ENCODE results near the gene AUNIP. TPM values are rescaled to one million over a fixed set of nuclear protein-coding genes. Genes with fewer than 3 reads are reported as not detected.

AUNIP gene
- 14.9 TPM for polyA plus RNA-seq (2013, experiment 1 of 4)
- 15.2 TPM for polyA plus RNA-seq (2013, experiment 2 of 4)
- polyA plus RNA-seq (2013, experiment 3 of 4), result 13.6 TPM
- 11.6 TPM for polyA plus RNA-seq (2013, experiment 4 of 4)

- no peak within 1 kb of the TSS for H3K27ac ChIP-seq (ENCODE audit: insufficient read depth, low read depth, low read length, poor library complexity, severe bottlenecking)
- WGBS, 2 experiments, result 1% methylated on average over 77 of the region's 77 CpGs
- H3K4me3 ChIP-seq (ENCODE audit: insufficient read depth, low read depth, low read length), result peak within 1 kb of the TSS; percentile 61
- H3K36me3 ChIP-seq (ENCODE audit: control insufficient read depth, insufficient read depth, low read length), result no peaks in the 10 kb centered on the region
- no peaks in the 10 kb centered on the region for H3K9me3 ChIP-seq (ENCODE audit: control insufficient read depth, low read length)
- H3K4me1 ChIP-seq (ENCODE audit: control insufficient read depth, insufficient read depth, low read length), result peaks cover 7% of the 10 kb centered on the region
- H3K27me3 ChIP-seq (ENCODE audit: control insufficient read depth, insufficient read depth, low read length, poor library complexity, severe bottlenecking), result no peaks in the 10 kb centered on the region
These were observed at the start of gene AUNIP for GRCh38 chr1:25858906-25859789. Gene AUNIP (minus strand): TSS chr1:25859457. CDS start chr1:25859357, 100 bp downstream.

GRCh38 chr1:25909040-25909439 is 49.8 kb upstream of the AUNIP start:
- Histone ChIP-seq H3K27me3 (ENCODE audit: control insufficient read depth, insufficient read depth, low read length, poor library complexity, severe bottlenecking) (no peaks in the 10 kb centered on the region), H3K9me3 (ENCODE audit: control insufficient read depth, low read length) (no peaks in the 10 kb centered on the region), H3K4me1 (ENCODE audit: control insufficient read depth, insufficient read depth, low read length) (peaks cover 12% of the 10 kb centered on the region), H3K27ac (ENCODE audit: insufficient read depth, low read depth, low read length, poor library complexity, severe bottlenecking) (no peak overlapping the region), H3K36me3 (ENCODE audit: control insufficient read depth, insufficient read depth, low read length) (no peaks in the 10 kb centered on the region), H3K4me3 (ENCODE audit: insufficient read depth, low read depth, low read length) (no peak overlapping the region)
- WGBS, 2 experiments, result 79 to 82% methylated on average over 10 of the region's 10 CpGs

GRCh38 chr1:25908161-25908560 is 48.9 kb upstream of the AUNIP start:
- Histone ChIP-seq H3K27ac (ENCODE audit: insufficient read depth, low read depth, low read length, poor library complexity, severe bottlenecking) (no peak overlapping the region), H3K27me3 (ENCODE audit: control insufficient read depth, insufficient read depth, low read length, poor library complexity, severe bottlenecking) (no peaks in the 10 kb centered on the region), H3K4me1 (ENCODE audit: control insufficient read depth, insufficient read depth, low read length) (peaks cover 21% of the 10 kb centered on the region), H3K4me3 (ENCODE audit: insufficient read depth, low read depth, low read length) (no peak overlapping the region), H3K36me3 (ENCODE audit: control insufficient read depth, insufficient read depth, low read length) (peaks cover 8% of the 10 kb centered on the region), H3K9me3 (ENCODE audit: control insufficient read depth, low read length) (no peaks in the 10 kb centered on the region)
- 92 to 100% methylated on average over 1 of the region's 1 CpG for WGBS, 2 experiments

- Histone ChIP-seq H3K9me3 (ENCODE audit: control insufficient read depth, low read length) (no peaks in the 10 kb centered on the region), H3K27me3 (ENCODE audit: control insufficient read depth, insufficient read depth, low read length, poor library complexity, severe bottlenecking) (no peaks in the 10 kb centered on the region), H3K4me1 (ENCODE audit: control insufficient read depth, insufficient read depth, low read length) (peaks cover 25% of the 10 kb centered on the region), H3K36me3 (ENCODE audit: control insufficient read depth, insufficient read depth, low read length) (peaks cover 13% of the 10 kb centered on the region), H3K4me3 (ENCODE audit: insufficient read depth, low read depth, low read length) (no peak overlapping the region), H3K27ac (ENCODE audit: insufficient read depth, low read depth, low read length, poor library complexity, severe bottlenecking) (no peak overlapping the region)
- 95 to 96% methylated on average over 6 of the region's 6 CpGs for WGBS, 2 experiments
These were observed 48.3 kb upstream of the AUNIP start for GRCh38 chr1:25907601-25908000.

- WGBS, 2 experiments, result 48 to 56% methylated on average over 34 of the region's 34 CpGs
- H3K27me3 ChIP-seq (ENCODE audit: control insufficient read depth, insufficient read depth, low read length, poor library complexity, severe bottlenecking), result no peaks in the 10 kb centered on the region
- peak overlapping the region; percentile 89 for H3K4me3 ChIP-seq (ENCODE audit: insufficient read depth, low read depth, low read length)
- H3K9me3 ChIP-seq (ENCODE audit: control insufficient read depth, low read length), result no peaks in the 10 kb centered on the region
- peaks cover 25% of the 10 kb centered on the region for H3K4me1 ChIP-seq (ENCODE audit: control insufficient read depth, insufficient read depth, low read length)
- peak overlapping the region; percentile 67 for H3K27ac ChIP-seq (ENCODE audit: insufficient read depth, low read depth, low read length, poor library complexity, severe bottlenecking)
- H3K36me3 ChIP-seq (ENCODE audit: control insufficient read depth, insufficient read depth, low read length), result peaks cover 21% of the 10 kb centered on the region
These were observed 47.5 kb upstream of the AUNIP start for GRCh38 chr1:25906644-25907300.

GRCh38 chr1:25905680-25906643 is 46.7 kb upstream of the AUNIP start, which contains the start of gene STMN1:
Gene STMN1 (minus strand): TSS chr1:25906419. CDS start chr1:25904676, 1,743 bp downstream.
- Histone ChIP-seq H3K4me1 (ENCODE audit: control insufficient read depth, insufficient read depth, low read length) (peaks cover 31% of the 10 kb centered on the region), H3K27ac (ENCODE audit: insufficient read depth, low read depth, low read length, poor library complexity, severe bottlenecking) (peak within 1 kb of the TSS; percentile 97)
- WGBS, 2 experiments, result 0% methylated on average over 102 of the region's 102 CpGs

GRCh38 chr1:25904943-25905679 is 45.9 kb upstream of the AUNIP start:
- H3K9me3 ChIP-seq (ENCODE audit: control insufficient read depth, low read length), result no peaks in the 10 kb centered on the region
- H3K27ac ChIP-seq (ENCODE audit: insufficient read depth, low read depth, low read length, poor library complexity, severe bottlenecking), result peak overlapping the region; percentile 97
- H3K27me3 ChIP-seq (ENCODE audit: control insufficient read depth, insufficient read depth, low read length, poor library complexity, severe bottlenecking), result no peaks in the 10 kb centered on the region
- 1 to 2% methylated on average over 31 to 34 of the region's 34 CpGs for whole genome bisulfite sequencing, 2 experiments
- peaks cover 37% of the 10 kb centered on the region for H3K36me3 ChIP-seq (ENCODE audit: control insufficient read depth, insufficient read depth, low read length)
- H3K4me3 ChIP-seq (ENCODE audit: insufficient read depth, low read depth, low read length), result peak overlapping the region; percentile 89
- H3K4me1 ChIP-seq (ENCODE audit: control insufficient read depth, insufficient read depth, low read length), result peaks cover 38% of the 10 kb centered on the region

More at GRCh38 chr1:25905680-25906643, 46.7 kb upstream of the AUNIP start, which contains the start of gene STMN1:
- peaks cover 29% of the 10 kb centered on the region for H3K36me3 ChIP-seq (ENCODE audit: control insufficient read depth, insufficient read depth, low read length)
- H3K4me3 ChIP-seq (ENCODE audit: insufficient read depth, low read depth, low read length), result peak within 1 kb of the TSS; percentile 89
- H3K9me3 ChIP-seq (ENCODE audit: control insufficient read depth, low read length), result no peaks in the 10 kb centered on the region
- H3K27me3 ChIP-seq (ENCODE audit: control insufficient read depth, insufficient read depth, low read length, poor library complexity, severe bottlenecking), result no peaks in the 10 kb centered on the region

- Histone ChIP-seq H3K27me3 (ENCODE audit: control insufficient read depth, insufficient read depth, low read length, poor library complexity, severe bottlenecking) (no peaks in the 10 kb centered on the region), H3K27ac (ENCODE audit: insufficient read depth, low read depth, low read length, poor library complexity, severe bottlenecking) (no peak overlapping the region), H3K9me3 (ENCODE audit: control insufficient read depth, low read length) (no peaks in the 10 kb centered on the region), H3K4me1 (ENCODE audit: control insufficient read depth, insufficient read depth, low read length) (peaks cover 49% of the 10 kb centered on the region), H3K4me3 (ENCODE audit: insufficient read depth, low read depth, low read length) (peak overlapping the region; percentile 89), H3K36me3 (ENCODE audit: control insufficient read depth, insufficient read depth, low read length) (peaks cover 48% of the 10 kb centered on the region)
- 89 to 91% methylated on average over 3 of the region's 3 CpGs for WGBS, 2 experiments
These were observed 44.7 kb upstream of the AUNIP start for GRCh38 chr1:25903986-25904385.

- Histone ChIP-seq H3K27ac (ENCODE audit: insufficient read depth, low read depth, low read length, poor library complexity, severe bottlenecking) (no peak overlapping the region), H3K9me3 (ENCODE audit: control insufficient read depth, low read length) (no peaks in the 10 kb centered on the region), H3K36me3 (ENCODE audit: control insufficient read depth, insufficient read depth, low read length) (peaks cover 63% of the 10 kb centered on the region), H3K4me3 (ENCODE audit: insufficient read depth, low read depth, low read length) (no peak overlapping the region), H3K27me3 (ENCODE audit: control insufficient read depth, insufficient read depth, low read length, poor library complexity, severe bottlenecking) (no peaks in the 10 kb centered on the region), H3K4me1 (ENCODE audit: control insufficient read depth, insufficient read depth, low read length) (peaks cover 54% of the 10 kb centered on the region)
- WGBS, 2 experiments, result 89 to 100% methylated on average over 1 to 3 of the region's 3 CpGs
These were observed 43.2 kb upstream of the AUNIP start for GRCh38 chr1:25902462-25902861.

Data from ectodermal cell (in vitro differentiated cells).